Cerebellar cortex (tissue), 1 donor: ENCODE results near the gene SERPINE2.

Source experiments
- DNase-seq: peaks from one replicate; pipeline ENCODE4 v3.0.0-alpha.2; 2015; ENCODE audit warnings: low spot score

The SERPINE2 gene

GRCh38 chr2:223976635-223977226 lies 62.4 kb downstream of the SERPINE2 start:
- no peak for DNase-seq

GRCh38 chr2:223973606-223974005 lies 65.5 kb downstream of the SERPINE2 start:
- no peak for DNase-seq

GRCh38 chr2:223972656-223973102 lies 66.4 kb downstream of the SERPINE2 start:
- DNase-seq: no peak

- DNase-seq: no peak
Measured at GRCh38 chr2:223971731-223972130, 67.4 kb downstream of the SERPINE2 start.

- DNase-seq: peak; percentile 78
Measured at GRCh38 chr2:223970343-223971128, 68.5 kb downstream of the SERPINE2 start.

GRCh38 chr2:223969856-223970255 lies 69.2 kb downstream of the SERPINE2 start:
- DNase-seq: no peak

- DNase-seq: no peak
Measured at GRCh38 chr2:223969315-223969714, 69.8 kb downstream of the SERPINE2 start.

GRCh38 chr2:223967981-223968380 lies 71.1 kb downstream of the SERPINE2 start:
- DNase-seq: no peak

- no peak for DNase-seq
Measured at GRCh38 chr2:223959688-223960087, 79.4 kb downstream of the SERPINE2 start.

- peak; percentile 95 for DNase-seq
Measured at GRCh38 chr2:223957092-223957851, 81.8 kb downstream of the SERPINE2 start, which contains the start of gene MRPL44. MRPL44 (plus strand) TSS chr2:223957463; CDS start chr2:223957473, 10 bp downstream.

GRCh38 chr2:223956300-223956699 lies 82.8 kb downstream of the SERPINE2 start:
- DNase-seq: no peak

- peak; percentile 42 for DNase-seq
Measured at GRCh38 chr2:223954401-223954800, 84.7 kb downstream of the SERPINE2 start.

GRCh38 chr2:223952280-223952968 lies 86.7 kb downstream of the SERPINE2 start:
- DNase-seq: no peak

- no peak for DNase-seq
Measured at GRCh38 chr2:223950448-223951347, 88.4 kb downstream of the SERPINE2 start.

- DNase-seq: no peak
Measured at GRCh38 chr2:223949241-223949840, 89.7 kb downstream of the SERPINE2 start.

GRCh38 chr2:223947711-223948205 lies 91.3 kb downstream of the SERPINE2 start:
- DNase-seq: no peak

- no peak for DNase-seq
Measured at GRCh38 chr2:223945755-223946154, 93.3 kb downstream of the SERPINE2 start.

GRCh38 chr2:223944703-223945531 lies 94.2 kb downstream of the SERPINE2 start, which contains the start of gene WDFY1:
WDFY1 (minus strand) TSS chr2:223945335; CDS start chr2:223945284, 51 bp downstream.
- peak; percentile 86 for DNase-seq

- peak; percentile 50 for DNase-seq
Measured at GRCh38 chr2:223944166-223944702, 94.9 kb downstream of the SERPINE2 start.
